K562 (cell line): ENCODE results near the gene BRCC3. TPM values are rescaled to one million over a fixed set of nuclear protein-coding genes. Genes with fewer than 3 reads are reported as not detected.
"Not testable (repeated sequence)": the region's sequence is repeated elsewhere in the genome, so short reads cannot be mapped to it uniquely, and the experiment has no call there.

Experiments used
- ATAC-seq: fragments of 200-7000 bp; cut with Tn5 transposase; 3 replicates; pipeline ENCODE4 v1.9.1; 2020; ENCODE audit warnings: moderate library complexity
- BruUV-seq: library from RNA; stranded (reverse); fragments of 400-500 nt; replicated peaks from 2 replicates; lab custom pipeline; 2021; lab: Mats Ljungman, UMichigan
- CTCF ChIA-PET: fragments of 300-600 bp; formaldehyde crosslinking; extraction: SDS; loops from one replicate; lab custom pipeline; 2021; ENCODE audit warnings: low intra/inter-chr PET ratio; lab: Yijun Ruan, JAX
- POLR2A ChIA-PET: fragments of 300-600, 350-650 bp; sonication (Branson Sonifier 250); formaldehyde crosslinking; extraction: SDS; loops from one replicate; lab custom pipeline; 2021; ENCODE audit warnings: antibody characterized with exemption, inconsistent platforms; lab: Yijun Ruan, JAX
- DNase-seq, 4 experiments: peaks; one replicate each; pipeline versions ENCODE4 v3.0.0 to v3.0.0-alpha.2; 2011 to 2018; ENCODE audit warnings: low spot score in 3 of 4, mixed read lengths in 3 of 4; ENCODE audit errors: extremely low read depth in 1 of 4
- FAIRE-seq: peaks from 2 replicates; lab custom pipeline; 2011; peaks lifted over from hg19 to GRCh38; lab: Jason Lieb, UNC
- H2AFZ ChIP-seq: 2 replicates; pipeline ENCODE4 v1.6.0; 2011; ENCODE audit warnings: low read depth, low read length, control low read depth, inconsistent platforms
- H3K27ac ChIP-seq: fragments of 200-600 bp; 3 replicates; pipeline ENCODE4 v1.8.0; 2011; ENCODE audit warnings: low read depth, mild to moderate bottlenecking, control low read depth, inconsistent platforms, low read length, moderate library complexity, mixed read lengths; ENCODE audit errors: extremely low read depth
- H3K27me3 ChIP-seq, 2 experiments: fragments of 300-600 bp in 1 of 2; 2 replicates in 1 of 2; 3 replicates in 1 of 2; pipeline versions ENCODE4 v1.6.0 to v1.8.0; 2011; ENCODE audit warnings: inconsistent platforms in 2 of 2, low read length in 2 of 2, mild to moderate bottlenecking in 1 of 2, mixed read lengths in 1 of 2, moderate library complexity in 1 of 2; ENCODE audit not compliant: control insufficient read depth in 2 of 2, insufficient read depth in 2 of 2
- H3K36me3 ChIP-seq: fragments of 300-600 bp; 3 replicates; pipeline ENCODE4 v1.8.0; 2011; ENCODE audit warnings: mild to moderate bottlenecking, low read length, inconsistent platforms; ENCODE audit not compliant: control insufficient read depth, insufficient read depth
- H3K4me1 ChIP-seq, 2 experiments: fragments of 200-600 bp in 1 of 2; replicated peaks in 1 of 2; 2 replicates in 1 of 2; 3 replicates in 1 of 2; pipeline versions ENCODE4 v1.5.1 to v1.8.0; 2011; ENCODE audit warnings: inconsistent platforms in 2 of 2, low read length in 2 of 2, mild to moderate bottlenecking in 1 of 2, mixed read lengths in 1 of 2, moderate library complexity in 1 of 2; ENCODE audit not compliant: control insufficient read depth in 2 of 2, insufficient read depth in 2 of 2
- H3K4me2 ChIP-seq: 2 replicates; pipeline ENCODE4 v1.6.1; 2011; ENCODE audit warnings: low read length, control low read depth, inconsistent platforms, mixed read lengths; ENCODE audit not compliant: insufficient read depth
- H3K4me3 ChIP-seq: fragments of 200-600 bp; sonication (generic), shearing (Covaris generic); 2 replicates; pipeline ENCODE4 v1.5.1; 2016; ENCODE audit warnings: control low read depth, inconsistent platforms
- H3K79me2 ChIP-seq: fragments of 200-600 bp; 3 replicates; pipeline ENCODE4 v1.8.0; 2011; ENCODE audit warnings: low read length, inconsistent platforms; ENCODE audit not compliant: control insufficient read depth, insufficient read depth
- H3K9ac ChIP-seq, 2 experiments: 2 replicates each; pipeline versions ENCODE4 v1.6.0 to v1.6.1; 2011; ENCODE audit warnings: low read depth in 2 of 2, low read length in 2 of 2, control low read depth in 1 of 2, inconsistent platforms in 1 of 2, mild to moderate bottlenecking in 1 of 2, mixed read lengths in 1 of 2; ENCODE audit not compliant: insufficient read depth in 1 of 2
- H3K9me1 ChIP-seq: one replicate; pipeline ENCODE4 v1.6.0; 2011; ENCODE audit warnings: inconsistent platforms, mild to moderate bottlenecking, low read length, moderate library complexity; ENCODE audit not compliant: control insufficient read depth, insufficient read depth
- H3K9me3 ChIP-seq: replicated peaks from 2 replicates; pipeline ENCODE4 v1.5.1; 2011; ENCODE audit warnings: low read depth, low read length, inconsistent platforms; ENCODE audit not compliant: control insufficient read depth, insufficient read depth
- H4K20me1 ChIP-seq: replicated peaks from 2 replicates; pipeline ENCODE4 v1.6.1; 2011; ENCODE audit warnings: low read length, inconsistent platforms, mixed read lengths; ENCODE audit not compliant: control insufficient read depth, insufficient read depth
- ARID1B ChIP-seq: fragments of 450-650 bp; IDR thresholded peaks from 2 replicates; pipeline ENCODE4 v1.6.1; 2016; ENCODE audit warnings: antibody characterized with exemption, mild to moderate bottlenecking, inconsistent platforms
- ARNT ChIP-seq, 2 experiments: fragments of 450-650 bp; IDR thresholded peaks; 2 replicates each; pipeline ENCODE4 v1.6.1; 2016; ENCODE audit warnings: mild to moderate bottlenecking in 1 of 2
- ATF1 ChIP-seq, 2 experiments: fragments of 450-650 bp in 1 of 2; IDR thresholded peaks; 2 replicates each; pipeline ENCODE4 v1.6.1; 2016; ENCODE audit warnings: missing compliant biosample characterization in 1 of 2, missing genetic modification characterization in 1 of 2
- CC2D1A ChIP-seq: fragments of 450-650 bp; IDR thresholded peaks from 2 replicates; pipeline ENCODE4 v1.6.1; 2017; ENCODE audit warnings: mild to moderate bottlenecking
- CXXC5 ChIP-seq: fragments of 250-450 bp; sonication (Bioruptor Pico); IDR thresholded peaks from 2 replicates; pipeline ENCODE4 v1.8.0; 2022; ENCODE audit warnings: inconsistent platforms, mild to moderate bottlenecking, moderate library complexity
- DPF2 ChIP-seq: fragments of 450-650 bp; IDR thresholded peaks from 2 replicates; pipeline ENCODE4 v1.6.1; 2016
- KDM1A ChIP-seq, 2 experiments: fragments of 450-650 bp; IDR thresholded peaks; 2 replicates each; pipeline ENCODE4 v1.6.1; 2016; ENCODE audit warnings: mild to moderate bottlenecking in 2 of 2
- MEIS2 ChIP-seq: fragments of 450-650 bp; IDR thresholded peaks from 2 replicates; pipeline ENCODE4 v1.6.1; 2014; ENCODE audit warnings: mild to moderate bottlenecking; ENCODE audit not compliant: partially characterized antibody
- NFIC ChIP-seq: fragments of 450-650 bp; IDR thresholded peaks from 2 replicates; pipeline ENCODE4 v1.6.1; 2017; ENCODE audit warnings: mild to moderate bottlenecking, inconsistent platforms
- SMARCA4 ChIP-seq: fragments of 450-650 bp; IDR thresholded peaks from 2 replicates; pipeline ENCODE4 v1.6.1; 2016
- ZNF239 ChIP-seq: fragments of 250-450 bp; sonication (Bioruptor Pico); IDR thresholded peaks from 2 replicates; pipeline ENCODE4 v1.4.0; 2020; ENCODE audit warnings: mild to moderate bottlenecking
- ZNF766 ChIP-seq: fragments of 200-800 bp; sonication (Bioruptor generic); conservative IDR thresholded peaks from 2 replicates; pipeline ENCODE4 v1.6.1; 2016; ENCODE audit warnings: missing genetic modification characterization, missing compliant biosample characterization
- WGBS: fragments of 100-300 bp; shearing (Covaris generic); methylation state at CpG from one replicate; pipeline ENCODE4 v1.1.6; 2016; ENCODE audit warnings: low coverage, mixed read lengths; ENCODE audit not compliant: insufficient coverage; ENCODE audit errors: missing lambda C conversion rate; 5-methylcytosine and 5-hydroxymethylcytosine counted together
- in situ Hi-C: fragments of 300-500 bp; cut with MboI; formaldehyde crosslinking; loops from 4 replicates; pipeline ENCODE4 v1.15.0; 2018; ENCODE audit warnings: inconsistent platforms, mixed read lengths
- intact Hi-C: fragments of 100-400 bp; cut with micrococcal nuclease; formaldehyde crosslinking; loops from 2 replicates; pipeline ENCODE4 v1.14.2; 2022
- polyA plus RNA-seq, 8 experiments: library from polyadenylated mRNA; depleted of rRNA in 4 of 8; stranded (reverse) in 5 of 8; unstranded in 3 of 8; fragments of >200 nt; fragmentation: Nextera tagmentation in 2 of 8; fragmentation: Illumina TruSeq in 1 of 8; extraction: Ambion mirVana in 2 of 8; extraction: Trizol in 1 of 8; gene quantifications; 2 replicates each; pipeline versions ENCODE4 v1.2.1 to v1.2.3, GENCODE V29; 2011 to 2014; ENCODE audit warnings: inconsistent platforms in 1 of 8, missing spikeins in 1 of 8
- total RNA-seq, 7 experiments: library from RNA; depleted of rRNA in 6 of 7; stranded (reverse); fragments of >200 nt in 6 of 7; fragmentation: Illumina TruSeq in 2 of 7; extraction: Trizol in 2 of 7; gene quantifications; 2 replicates each; pipeline versions ENCODE4 v1.2.1 to v1.2.3, GENCODE V29; 2011 to 2021; ENCODE audit warnings: low replicate concordance in 1 of 7
- TF ChIP-seq, protein P1 (sequence below): fragments of 450-650 bp; IDR thresholded peaks from 2 replicates; pipeline ENCODE4 v1.6.1; 2016
- TF ChIP-seq, protein P2 (sequence below): fragments of 450-650 bp; IDR thresholded peaks from 2 replicates; pipeline ENCODE4 v1.6.1; 2017; ENCODE audit warnings: antibody characterized with exemption
- TF ChIP-seq, protein P3 (sequence below), 2 experiments: IDR thresholded peaks in 1 of 2; conservative IDR thresholded peaks in 1 of 2; 2 replicates each; pipeline ENCODE4 v1.6.1; 2016; ENCODE audit warnings: low read depth in 2 of 2, mild to moderate bottlenecking in 1 of 2, missing compliant biosample characterization in 1 of 2, missing genetic modification characterization in 1 of 2, moderate library complexity in 1 of 2

Gene BRCC3
- total and polyA plus RNA-seq, 9 of the 15 experiments (the other 6 are each of a cell fraction or from before 2014, with no cell fraction given): 9.6 to 44.8 (median 26.7) TPM

DNA sequence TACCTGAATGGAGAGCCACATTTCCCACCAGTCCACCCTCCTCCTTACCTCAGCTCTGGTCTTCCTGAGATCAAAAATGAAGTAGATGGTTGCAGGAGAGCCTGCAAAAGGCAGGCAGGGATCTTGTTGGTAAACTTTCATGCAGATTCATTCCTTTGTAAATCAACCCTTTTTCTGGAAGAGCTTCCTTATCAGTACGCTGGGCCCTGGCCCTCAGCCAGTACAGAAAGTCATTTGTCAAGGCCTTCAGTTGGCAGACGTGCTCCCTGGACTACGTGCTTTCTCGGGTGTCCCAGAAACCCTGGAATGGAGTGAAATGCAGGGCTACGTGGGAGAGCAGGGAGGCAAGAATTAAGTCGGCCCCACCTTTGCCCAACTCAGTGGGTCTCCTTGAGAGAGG lies 76.3 kb downstream of the BRCC3 start:
- H3K9ac ChIP-seq: peak overlapping the region in 1 of 2 experiments; percentile 34; a peak in 1 of 4 replicates
- H3K4me1 ChIP-seq: peaks cover 0 to 17% of the 10 kb centered on the region in 2 experiments; a peak in 4 of 5 replicates
- peak overlapping the region; percentile 18; the same call in 1 of the 2 replicates for H3K4me3 ChIP-seq
- H4K20me1 ChIP-seq; H3K27me3 ChIP-seq; intact Hi-C loops; BruUV-seq; H3K36me3 ChIP-seq; H3K9me3 ChIP-seq; H3K79me2 ChIP-seq; CTCF ChIA-PET; H3K9me1 ChIP-seq; TF ChIP-seq ATF1 (CRISPR knock-in tag; IDR thresholded peaks at IDR 0.05): not testable (repeated sequence)
- DNase-seq (peak in 2 of 4 experiments; percentile 18 to 42), FAIRE-seq (peak; percentile 99), ATAC-seq (peak; percentile 86)
- H3K27ac ChIP-seq: 0 out of 3 replicates have a peak overlapping the region, but pooled peaks have one; percentile 38
- POLR2A ChIA-PET: interaction anchor here (0.6 to 0.7 kb wide), 2 partner anchors 15 to 706 kb away, joined by 4 to 5 read pairs; no protein-coding TSS in a partner anchor
- 0% methylated on average over 1 of the region's 6 CpGs for WGBS
- TF ChIP-seq ARID1B (peak; percentile 51), CXXC5 (peak; percentile 45), NFIC (peak; percentile 97), ZNF239 (CRISPR knock-in tag) (peak; percentile 72), CC2D1A (peak; percentile 57; the same call in 1 of the 2 replicates), ZNF766 (0 out of 2 replicates have a peak, but pooled peaks have one; percentile 21), MEIS2 (peak; percentile 98), ATF1 (tag; IDR thresholded peaks at IDR 0.05) (0 out of 2 replicates have a peak, but pooled peaks have one; percentile 12), SMARCA4 (peak; percentile 51; the same call in 1 of the 2 replicates), ARNT (IDR thresholded peaks at IDR 0.05) (0 out of 4 replicates have a peak, but pooled peaks of 1 of the 2 experiments have one; percentile 52), DPF2 (0 out of 2 replicates have a peak, but pooled peaks have one; percentile 35), KDM1A (IDR thresholded peaks at IDR 0.05) (peak in 1 of 2 experiments; percentile 21; a peak in 1 of 4 replicates)
- TF ChIP-seq, protein P1, sequence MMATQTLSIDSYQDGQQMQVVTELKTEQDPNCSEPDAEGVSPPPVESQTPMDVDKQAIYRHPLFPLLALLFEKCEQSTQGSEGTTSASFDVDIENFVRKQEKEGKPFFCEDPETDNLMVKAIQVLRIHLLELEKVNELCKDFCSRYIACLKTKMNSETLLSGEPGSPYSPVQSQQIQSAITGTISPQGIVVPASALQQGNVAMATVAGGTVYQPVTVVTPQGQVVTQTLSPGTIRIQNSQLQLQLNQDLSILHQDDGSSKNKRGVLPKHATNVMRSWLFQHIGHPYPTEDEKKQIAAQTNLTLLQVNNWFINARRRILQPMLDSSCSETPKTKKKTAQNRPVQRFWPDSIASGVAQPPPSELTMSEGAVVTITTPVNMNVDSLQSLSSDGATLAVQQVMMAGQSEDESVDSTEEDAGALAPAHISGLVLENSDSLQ: peak; percentile 92
- TF ChIP-seq, protein P2, sequence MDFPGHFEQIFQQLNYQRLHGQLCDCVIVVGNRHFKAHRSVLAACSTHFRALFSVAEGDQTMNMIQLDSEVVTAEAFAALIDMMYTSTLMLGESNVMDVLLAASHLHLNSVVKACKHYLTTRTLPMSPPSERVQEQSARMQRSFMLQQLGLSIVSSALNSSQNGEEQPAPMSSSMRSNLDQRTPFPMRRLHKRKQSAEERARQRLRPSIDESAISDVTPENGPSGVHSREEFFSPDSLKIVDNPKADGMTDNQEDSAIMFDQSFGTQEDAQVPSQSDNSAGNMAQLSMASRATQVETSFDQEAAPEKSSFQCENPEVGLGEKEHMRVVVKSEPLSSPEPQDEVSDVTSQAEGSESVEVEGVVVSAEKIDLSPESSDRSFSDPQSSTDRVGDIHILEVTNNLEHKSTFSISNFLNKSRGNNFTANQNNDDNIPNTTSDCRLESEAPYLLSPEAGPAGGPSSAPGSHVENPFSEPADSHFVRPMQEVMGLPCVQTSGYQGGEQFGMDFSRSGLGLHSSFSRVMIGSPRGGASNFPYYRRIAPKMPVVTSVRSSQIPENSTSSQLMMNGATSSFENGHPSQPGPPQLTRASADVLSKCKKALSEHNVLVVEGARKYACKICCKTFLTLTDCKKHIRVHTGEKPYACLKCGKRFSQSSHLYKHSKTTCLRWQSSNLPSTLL: peak; percentile 70; the same call in 1 of the 2 replicates
- TF ChIP-seq, protein P3, sequence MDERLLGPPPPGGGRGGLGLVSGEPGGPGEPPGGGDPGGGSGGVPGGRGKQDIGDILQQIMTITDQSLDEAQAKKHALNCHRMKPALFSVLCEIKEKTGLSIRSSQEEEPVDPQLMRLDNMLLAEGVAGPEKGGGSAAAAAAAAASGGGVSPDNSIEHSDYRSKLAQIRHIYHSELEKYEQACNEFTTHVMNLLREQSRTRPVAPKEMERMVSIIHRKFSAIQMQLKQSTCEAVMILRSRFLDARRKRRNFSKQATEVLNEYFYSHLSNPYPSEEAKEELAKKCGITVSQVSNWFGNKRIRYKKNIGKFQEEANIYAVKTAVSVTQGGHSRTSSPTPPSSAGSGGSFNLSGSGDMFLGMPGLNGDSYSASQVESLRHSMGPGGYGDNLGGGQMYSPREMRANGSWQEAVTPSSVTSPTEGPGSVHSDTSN (CRISPR knock-in tag; IDR thresholded peaks at IDR 0.05; ENCODE audit: low read depth): not testable (repeated sequence)
- TF ChIP-seq, protein P3 (tag; conservative IDR thresholded peaks at IDR 0.05; ENCODE audit: low read depth): peak; percentile 95
- peak overlapping the region; percentile 74; the same call in 1 of the 2 replicates for H2AFZ ChIP-seq
- peak overlapping the region; percentile 74 for H3K4me2 ChIP-seq
- in situ Hi-C loops: loop anchor here (5.0 kb wide), 1 partner anchor 140 kb away; no protein-coding TSS in a partner anchor
